Measurements from ENCODE around the gene C17orf75. TPM values are rescaled to one million over a fixed set of nuclear protein-coding genes. Genes with fewer than 3 reads are reported as not detected.
A peak's percentile ranks its signal among the peaks of the same experiment; 100 is the strongest.

The C17orf75 gene
- total RNA-seq, 1 donor from 2014 or later: 16.2 TPM

DNA sequence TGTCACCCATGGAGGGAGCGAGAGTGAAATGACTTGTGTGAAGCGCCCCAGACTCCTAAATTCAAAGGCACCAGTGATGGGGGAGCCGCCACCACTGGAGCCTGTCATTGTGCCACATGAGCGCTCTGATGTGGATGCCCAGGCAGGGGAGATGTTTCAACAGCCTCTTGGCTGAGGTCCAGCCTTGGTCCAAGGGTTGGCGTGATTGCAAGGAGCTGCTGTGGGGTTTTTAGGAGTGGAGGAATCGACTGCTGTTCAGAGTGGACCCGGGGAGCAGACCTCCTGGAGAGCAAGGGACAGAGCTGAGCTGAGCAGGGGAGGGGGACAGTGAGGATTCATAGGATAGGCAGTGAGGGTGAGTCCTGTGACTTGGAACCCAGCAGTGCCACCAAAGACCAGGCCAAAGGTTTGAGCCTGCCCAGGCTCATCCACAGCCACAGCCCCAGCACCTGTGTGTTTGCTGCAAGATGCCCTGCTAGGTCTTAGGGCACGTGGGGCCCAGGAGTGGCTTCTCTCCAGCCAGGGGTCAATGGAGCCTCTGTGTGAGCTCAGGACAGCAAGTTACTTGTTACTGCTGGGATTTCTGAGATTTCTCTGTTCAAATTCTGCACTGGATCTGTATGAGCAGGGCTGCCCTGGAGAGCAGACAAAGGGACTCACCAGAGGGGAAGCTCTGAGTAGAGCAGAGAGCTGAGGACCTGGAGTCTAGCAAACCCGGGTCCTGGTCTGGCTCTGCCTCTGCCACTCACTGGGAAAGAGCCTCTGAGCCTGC is 56.0 kb downstream of the C17orf75 start:
- peaks cover 30% of the 10 kb centered on the region for H3K27me3 Mint-ChIP-seq (ENCODE audit: low read depth, unreplicated experiment)
- Histone ChIP-seq H3K9ac (ENCODE audit: low read length) (no peak overlapping the region), H3K9me3 (ENCODE audit: insufficient read depth, low read depth, low read length) (no peaks in the 10 kb centered on the region), H3K4me3 (ENCODE audit: insufficient read depth, low read depth, low read length) (no peak overlapping the region), H3K4me1 (ENCODE audit: insufficient read depth, low read length) (peaks cover 7% of the 10 kb centered on the region), H3K4me2 (ENCODE audit: low read length) (no peak overlapping the region), H2AFZ (ENCODE audit: low read depth, low read length) (no peak overlapping the region), H3K27ac (ENCODE audit: low read depth, low read length) (no peak overlapping the region), H4K20me1 (ENCODE audit: insufficient read depth, low read length) (no peaks in the 10 kb centered on the region), H3K36me3 (ENCODE audit: insufficient read depth, low read length) (no peaks in the 10 kb centered on the region), H3K27me3 (ENCODE audit: insufficient read depth, low read length) (peaks cover 5% of the 10 kb centered on the region), H3K79me2 (ENCODE audit: insufficient read depth, low read length) (no peaks in the 10 kb centered on the region)
- no peak for DNase-seq (ENCODE audit: low read depth)
- H3K4me1 Mint-ChIP-seq (ENCODE audit: low read depth, unreplicated experiment): peaks cover 9% of the 10 kb centered on the region
- no peak for TF ChIP-seq EZH2 (IDR thresholded peaks at IDR 0.05; ENCODE audit: insufficient read depth, low read length)
- TF ChIP-seq, protein P1, sequence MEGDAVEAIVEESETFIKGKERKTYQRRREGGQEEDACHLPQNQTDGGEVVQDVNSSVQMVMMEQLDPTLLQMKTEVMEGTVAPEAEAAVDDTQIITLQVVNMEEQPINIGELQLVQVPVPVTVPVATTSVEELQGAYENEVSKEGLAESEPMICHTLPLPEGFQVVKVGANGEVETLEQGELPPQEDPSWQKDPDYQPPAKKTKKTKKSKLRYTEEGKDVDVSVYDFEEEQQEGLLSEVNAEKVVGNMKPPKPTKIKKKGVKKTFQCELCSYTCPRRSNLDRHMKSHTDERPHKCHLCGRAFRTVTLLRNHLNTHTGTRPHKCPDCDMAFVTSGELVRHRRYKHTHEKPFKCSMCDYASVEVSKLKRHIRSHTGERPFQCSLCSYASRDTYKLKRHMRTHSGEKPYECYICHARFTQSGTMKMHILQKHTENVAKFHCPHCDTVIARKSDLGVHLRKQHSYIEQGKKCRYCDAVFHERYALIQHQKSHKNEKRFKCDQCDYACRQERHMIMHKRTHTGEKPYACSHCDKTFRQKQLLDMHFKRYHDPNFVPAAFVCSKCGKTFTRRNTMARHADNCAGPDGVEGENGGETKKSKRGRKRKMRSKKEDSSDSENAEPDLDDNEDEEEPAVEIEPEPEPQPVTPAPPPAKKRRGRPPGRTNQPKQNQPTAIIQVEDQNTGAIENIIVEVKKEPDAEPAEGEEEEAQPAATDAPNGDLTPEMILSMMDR (IDR thresholded peaks at IDR 0.05; ENCODE audit: insufficient read depth, low read depth, low read length): no peak
- H3K9me3 Mint-ChIP-seq (ENCODE audit: unreplicated experiment): no peaks in the 10 kb centered on the region
- H3K27ac Mint-ChIP-seq (ENCODE audit: unreplicated experiment): no peak overlapping the region
- no peaks in the 10 kb centered on the region for H3K36me3 Mint-ChIP-seq (ENCODE audit: low read depth, unreplicated experiment)
- no peak for FAIRE-seq
- no peak overlapping the region for H3K4me3 Mint-ChIP-seq (ENCODE audit: unreplicated experiment)

DNA sequence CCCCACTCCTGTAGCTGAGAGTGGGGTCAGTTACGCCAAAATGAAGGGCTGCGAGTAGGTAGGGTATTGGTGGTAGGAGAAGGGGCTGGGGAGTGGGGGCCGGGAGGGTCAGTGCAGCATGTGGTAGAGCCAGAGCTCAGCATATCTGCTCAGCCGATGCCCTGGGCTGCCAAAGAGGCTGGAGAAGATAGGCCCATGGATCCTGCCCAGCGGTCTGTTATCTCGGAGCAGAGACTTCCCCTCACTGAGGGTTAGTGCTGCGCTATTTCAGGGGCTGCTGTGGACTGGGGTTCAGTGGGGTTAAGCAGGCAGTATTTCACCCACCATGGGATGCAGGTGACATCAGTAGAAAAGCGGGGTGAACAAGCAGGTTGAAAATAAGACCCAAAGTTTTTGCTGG is 56.7 kb downstream of the C17orf75 start:
- no peak overlapping the region for H3K4me2 ChIP-seq (ENCODE audit: low read length)
- Mint-ChIP-seq H3K36me3 (ENCODE audit: low read depth, unreplicated experiment) (no peaks in the 10 kb centered on the region), H3K27me3 (ENCODE audit: low read depth, unreplicated experiment) (peaks cover 28% of the 10 kb centered on the region), H3K9me3 (ENCODE audit: unreplicated experiment) (no peaks in the 10 kb centered on the region), H3K4me3 (ENCODE audit: unreplicated experiment) (no peak overlapping the region), H3K27ac (ENCODE audit: unreplicated experiment) (no peak overlapping the region), H3K4me1 (ENCODE audit: low read depth, unreplicated experiment) (peaks cover 9% of the 10 kb centered on the region)
- H3K4me3 ChIP-seq (ENCODE audit: insufficient read depth, low read depth, low read length): no peak overlapping the region
- no peak for FAIRE-seq
- peaks cover 5% of the 10 kb centered on the region for H3K27me3 ChIP-seq (ENCODE audit: insufficient read depth, low read length)
- no peaks in the 10 kb centered on the region for H3K36me3 ChIP-seq (ENCODE audit: insufficient read depth, low read length)
- H3K4me1 ChIP-seq (ENCODE audit: insufficient read depth, low read length): peaks cover 7% of the 10 kb centered on the region
- no peak overlapping the region for H3K27ac ChIP-seq (ENCODE audit: low read depth, low read length)
- no peaks in the 10 kb centered on the region for H3K79me2 ChIP-seq (ENCODE audit: insufficient read depth, low read length)
- H4K20me1 ChIP-seq (ENCODE audit: insufficient read depth, low read length): no peaks in the 10 kb centered on the region
- H3K9ac ChIP-seq (ENCODE audit: low read length): no peak overlapping the region
- H3K9me3 ChIP-seq (ENCODE audit: insufficient read depth, low read depth, low read length): no peaks in the 10 kb centered on the region
- H2AFZ ChIP-seq (ENCODE audit: low read depth, low read length): no peak overlapping the region
- no peak for DNase-seq (ENCODE audit: low read depth)
- TF ChIP-seq EZH2 (IDR thresholded peaks at IDR 0.05; ENCODE audit: insufficient read depth, low read length): no peak
- TF ChIP-seq, protein P1 (IDR thresholded peaks at IDR 0.05; ENCODE audit: insufficient read depth, low read depth, low read length): no peak

DNA sequence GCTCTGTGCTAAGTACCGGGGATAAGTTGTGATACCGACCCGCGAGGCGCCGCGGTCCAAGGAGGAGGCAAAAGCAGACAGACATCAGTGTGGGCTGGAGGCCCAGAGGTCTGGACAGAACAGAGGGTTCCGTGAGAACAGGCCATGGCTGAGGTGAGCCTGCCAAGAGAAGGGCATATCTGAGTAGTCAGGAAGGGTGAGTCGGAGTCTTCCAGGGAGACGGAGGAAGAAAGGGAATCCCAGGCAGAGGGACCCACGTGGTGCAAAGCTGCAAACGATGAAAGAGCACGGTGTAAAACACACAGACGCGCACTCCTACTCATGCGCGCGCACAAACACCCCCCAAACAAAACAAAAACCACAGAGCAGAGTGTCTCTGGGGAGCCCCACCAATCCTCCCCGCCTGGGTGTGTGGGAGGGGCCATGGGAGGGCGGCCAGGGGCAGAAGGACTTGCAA is 58.2 kb downstream of the C17orf75 start:
- DNase-seq (ENCODE audit: low read depth): peak; percentile 45
- Histone ChIP-seq H3K36me3 (ENCODE audit: insufficient read depth, low read length) (no peaks in the 10 kb centered on the region), H3K9ac (ENCODE audit: low read length) (no peak overlapping the region), H4K20me1 (ENCODE audit: insufficient read depth, low read length) (no peaks in the 10 kb centered on the region), H2AFZ (ENCODE audit: low read depth, low read length) (peak overlapping the region; percentile 40), H3K27ac (ENCODE audit: low read depth, low read length) (no peak overlapping the region), H3K9me3 (ENCODE audit: insufficient read depth, low read depth, low read length) (no peaks in the 10 kb centered on the region), H3K4me3 (ENCODE audit: insufficient read depth, low read depth, low read length) (no peak overlapping the region), H3K4me1 (ENCODE audit: insufficient read depth, low read length) (peaks cover 7% of the 10 kb centered on the region), H3K27me3 (ENCODE audit: insufficient read depth, low read length) (peaks cover 5% of the 10 kb centered on the region), H3K79me2 (ENCODE audit: insufficient read depth, low read length) (no peaks in the 10 kb centered on the region), H3K4me2 (ENCODE audit: low read length) (peak overlapping the region; percentile 38)
- Mint-ChIP-seq H3K4me1 (ENCODE audit: low read depth, unreplicated experiment) (peaks cover 9% of the 10 kb centered on the region), H3K36me3 (ENCODE audit: low read depth, unreplicated experiment) (no peaks in the 10 kb centered on the region), H3K4me3 (ENCODE audit: unreplicated experiment) (peak overlapping the region; percentile 50), H3K27me3 (ENCODE audit: low read depth, unreplicated experiment) (peaks cover 32% of the 10 kb centered on the region), H3K27ac (ENCODE audit: unreplicated experiment) (peak overlapping the region; percentile 18), H3K9me3 (ENCODE audit: unreplicated experiment) (no peaks in the 10 kb centered on the region)
- no peak for FAIRE-seq
- TF ChIP-seq, protein P1 (IDR thresholded peaks at IDR 0.05; ENCODE audit: insufficient read depth, low read depth, low read length): no peak
- no peak for TF ChIP-seq EZH2 (IDR thresholded peaks at IDR 0.05; ENCODE audit: insufficient read depth, low read length)

Measured in astrocyte (in vitro differentiated cells and primary cell).